B cell (primary cell): Measurements from ENCODE around the gene SOD3. TPM values are rescaled to one million over a fixed set of nuclear protein-coding genes. Genes with fewer than 3 reads are reported as not detected.

Source experiments
- ATAC-seq: fragments of 200-7000 bp; cut with Tn5 transposase; one replicate; pipeline ENCODE4 v1.10.0; 2021; ENCODE audit warnings: low read depth, mild to moderate bottlenecking, moderate number of reproducible peaks, moderate library complexity
- CTCF ChIA-PET: fragments of 350-600 bp; sonication (Branson Sonifier 250); formaldehyde crosslinking; loops from one replicate; lab custom pipeline; 2021; ENCODE audit warnings: antibody characterized with exemption, inconsistent platforms; lab: Charles Lee
- POLR2A ChIA-PET: fragments of 350-600 bp; sonication (Branson Sonifier 250); formaldehyde crosslinking; loops from one replicate; lab custom pipeline; 2021; ENCODE audit warnings: antibody characterized with exemption; lab: Charles Lee
- DNase-seq: peaks from one replicate; pipeline ENCODE4 v3.0.0; 2013
- H2AFZ ChIP-seq: 2 replicates; pipeline ENCODE4 v1.6.1; 2012; ENCODE audit warnings: mild to moderate bottlenecking, low read depth, low read length; ENCODE audit not compliant: insufficient read depth, poor library complexity, severe bottlenecking
- H3K27ac ChIP-seq, 2 donors: 1 replicate in 1 of 2; 2 replicates in 1 of 2; pipeline ENCODE4 v1.5.1; 2012 to 2013; ENCODE audit warnings: low read length in 2 of 2, mild to moderate bottlenecking in 2 of 2, moderate library complexity in 1 of 2
- H3K27me3 ChIP-seq, 4 experiments: fragments of 200-600 bp in 1 of 4; sonication (generic) in 1 of 4; replicated peaks in 1 of 4; 1 replicate in 2 of 4; 2 replicates in 2 of 4; pipeline versions ENCODE4 v1.6.1 to v1.7.0; 2013 to 2016; ENCODE audit warnings: low read length in 3 of 4, mild to moderate bottlenecking in 2 of 4, mixed read lengths in 1 of 4, moderate library complexity in 1 of 4; ENCODE audit not compliant: insufficient read depth in 4 of 4, control insufficient read depth in 3 of 4; ENCODE audit errors: control extremely low read depth in 1 of 4
- H3K36me3 ChIP-seq, 2 experiments: replicated peaks in 1 of 2; 1 replicate in 1 of 2; 2 replicates in 1 of 2; pipeline versions ENCODE4 v1.6.1 to v1.7.1; 2013; ENCODE audit warnings: low read length in 1 of 2; ENCODE audit not compliant: insufficient read depth in 2 of 2, control insufficient read depth in 1 of 2; ENCODE audit errors: control extremely low read depth in 1 of 2, extremely low read depth in 1 of 2
- H3K4me1 ChIP-seq, 2 donors: fragments of 200-600 bp in 1 of 2; sonication (generic) in 1 of 2; 1 replicate in 1 of 2; 2 replicates in 1 of 2; pipeline versions ENCODE4 v1.5.1 to v1.6.1; 2013 to 2017; ENCODE audit warnings: low read length in 2 of 2; ENCODE audit not compliant: control insufficient read depth in 2 of 2, insufficient read depth in 2 of 2
- H3K4me2 ChIP-seq: replicated peaks from 2 replicates; pipeline ENCODE3; 2012; ENCODE audit warnings: mild to moderate bottlenecking, low read depth, low read length; ENCODE audit not compliant: poor library complexity, severe bottlenecking
- H3K4me3 ChIP-seq, 5 experiments: fragments of 200-600 bp in 1 of 5; sonication (generic) in 1 of 5; 1 replicate in 3 of 5; 2 replicates in 2 of 5; pipeline versions ENCODE4 v1.5.1 to v1.7.0; 2011 to 2016; ENCODE audit warnings: low read length in 4 of 5, mild to moderate bottlenecking in 4 of 5, low read depth in 2 of 5, control low read depth in 1 of 5, moderate library complexity in 1 of 5; ENCODE audit not compliant: insufficient read depth in 1 of 5; ENCODE audit errors: control extremely low read depth in 1 of 5, extremely low read depth in 1 of 5
- H3K79me2 ChIP-seq: fragments of 200-600 bp; sonication (generic); one replicate; pipeline ENCODE4 v1.6.0; 2016; ENCODE audit warnings: low read length; ENCODE audit not compliant: control insufficient read depth, insufficient read depth
- H3K9ac ChIP-seq: fragments of 200-600 bp; sonication (generic); 2 replicates; pipeline ENCODE4 v1.6.1; 2017; ENCODE audit warnings: mild to moderate bottlenecking, low read length, moderate library complexity
- H3K9me3 ChIP-seq, 3 donors: one replicate each; pipeline versions ENCODE4 v1.6.1 to v1.7.1; 2013; ENCODE audit warnings: low read length in 2 of 3; ENCODE audit not compliant: control insufficient read depth in 2 of 3, insufficient read depth in 1 of 3; ENCODE audit errors: control extremely low read depth in 1 of 3
- H4K20me1 ChIP-seq: 2 replicates; pipeline ENCODE4 v1.6.0; 2012; ENCODE audit warnings: mild to moderate bottlenecking, low read length; ENCODE audit not compliant: insufficient read depth, control insufficient read depth, poor library complexity, severe bottlenecking
- H3K27ac Mint-ChIP-seq: one replicate; pipeline ENCODE4 v1.8.0; 2021; ENCODE audit warnings: mixed read lengths
- H3K27me3 Mint-ChIP-seq: one replicate; pipeline ENCODE4 v1.8.0; 2021; ENCODE audit warnings: mixed read lengths
- H3K4me1 Mint-ChIP-seq: one replicate; pipeline ENCODE4 v1.8.0; 2021; ENCODE audit warnings: mixed read lengths
- H3K4me3 Mint-ChIP-seq: one replicate; pipeline ENCODE4 v1.8.0; 2021; ENCODE audit warnings: mixed read lengths
- H3K9me3 Mint-ChIP-seq: one replicate; pipeline ENCODE4 v1.8.0; 2022; ENCODE audit warnings: mixed read lengths; ENCODE audit not compliant: insufficient read depth
- EZH2 ChIP-seq: IDR thresholded peaks from 2 replicates; pipeline ENCODE4 v1.6.1; 2012; ENCODE audit warnings: borderline replicate concordance, low read depth, mild to moderate bottlenecking, moderate library complexity, low read length; ENCODE audit not compliant: insufficient read depth, poor library complexity, severe bottlenecking
- WGBS: methylation state at CpG from one replicate; pipeline ENCODE4 v1.1.5; 2013; ENCODE audit warnings: missing lambda C conversion rate; ENCODE audit not compliant: insufficient coverage; 5-methylcytosine and 5-hydroxymethylcytosine counted together
- intact Hi-C: fragments of 100-400 bp; cut with micrococcal nuclease; formaldehyde crosslinking; loops from one replicate; pipeline ENCODE4 v1.10.0; 2022
- polyA plus RNA-seq: library from polyadenylated mRNA; depleted of rRNA; stranded (reverse); fragments of >200 nt; gene quantifications from 2 replicates; pipeline ENCODE4 v1.2.3, GENCODE V29; 2012
- total RNA-seq, 2 donors: library from RNA; stranded (reverse); fragments of 120-200 nt in 1 of 2; gene quantifications; 1 replicate in 1 of 2; 2 replicates in 1 of 2; pipeline versions ENCODE4 v1.2.3 to v1.2.4, GENCODE V29; 2013 to 2022
- TF ChIP-seq, protein P1 (sequence below): fragments of 200-600 bp; IDR thresholded peaks from one replicate; pipeline ENCODE4 v1.8.0; 2022; ENCODE audit warnings: antibody characterized with exemption, mild to moderate bottlenecking

Gene SOD3
- total and polyA plus RNA-seq, 2 donors (not counting 1 experiment from before 2014, with no cell fraction given): not detected

DNA sequence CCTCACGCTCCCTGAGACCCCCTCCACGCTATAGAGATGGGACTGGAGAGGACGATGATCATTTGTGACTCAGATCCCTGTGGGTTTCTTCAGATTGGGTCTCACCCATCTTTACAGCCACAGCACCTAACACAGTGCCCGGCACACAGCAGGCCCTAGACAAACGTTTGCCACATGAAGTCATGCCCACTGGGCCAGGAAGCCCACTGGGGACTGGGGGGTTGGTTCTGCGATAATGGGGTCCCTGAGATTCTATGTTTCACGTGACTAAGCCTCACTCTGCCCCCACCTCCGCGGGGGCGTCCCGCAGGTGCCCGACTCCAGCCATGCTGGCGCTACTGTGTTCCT is 3.8 kb downstream of the SOD3 start:
- Histone ChIP-seq H3K9me3 (peaks cover 0 to 6% (median 0%) of the 10 kb centered on the region in 3 donors), H3K4me3 (no peak overlapping the region), H3K36me3 (no peaks in the 10 kb centered on the region), H2AFZ (no peak overlapping the region), H3K4me2 (no peak overlapping the region), H3K9ac (no peak overlapping the region), H3K27ac (no peak overlapping the region), H3K79me2 (no peaks in the 10 kb centered on the region), H3K27me3 (peaks cover 0 to 31% (median 7%) of the 10 kb centered on the region in 4 experiments), H3K4me1 (no peaks in the 10 kb centered on the region), H4K20me1 (no peaks in the 10 kb centered on the region)
- H3K9me3 Mint-ChIP-seq: no peaks in the 10 kb centered on the region
- intact Hi-C loops: no loop called here
- H3K4me1 Mint-ChIP-seq: no peaks in the 10 kb centered on the region
- no peak for TF ChIP-seq EZH2
- TF ChIP-seq, protein P1, sequence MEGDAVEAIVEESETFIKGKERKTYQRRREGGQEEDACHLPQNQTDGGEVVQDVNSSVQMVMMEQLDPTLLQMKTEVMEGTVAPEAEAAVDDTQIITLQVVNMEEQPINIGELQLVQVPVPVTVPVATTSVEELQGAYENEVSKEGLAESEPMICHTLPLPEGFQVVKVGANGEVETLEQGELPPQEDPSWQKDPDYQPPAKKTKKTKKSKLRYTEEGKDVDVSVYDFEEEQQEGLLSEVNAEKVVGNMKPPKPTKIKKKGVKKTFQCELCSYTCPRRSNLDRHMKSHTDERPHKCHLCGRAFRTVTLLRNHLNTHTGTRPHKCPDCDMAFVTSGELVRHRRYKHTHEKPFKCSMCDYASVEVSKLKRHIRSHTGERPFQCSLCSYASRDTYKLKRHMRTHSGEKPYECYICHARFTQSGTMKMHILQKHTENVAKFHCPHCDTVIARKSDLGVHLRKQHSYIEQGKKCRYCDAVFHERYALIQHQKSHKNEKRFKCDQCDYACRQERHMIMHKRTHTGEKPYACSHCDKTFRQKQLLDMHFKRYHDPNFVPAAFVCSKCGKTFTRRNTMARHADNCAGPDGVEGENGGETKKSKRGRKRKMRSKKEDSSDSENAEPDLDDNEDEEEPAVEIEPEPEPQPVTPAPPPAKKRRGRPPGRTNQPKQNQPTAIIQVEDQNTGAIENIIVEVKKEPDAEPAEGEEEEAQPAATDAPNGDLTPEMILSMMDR: no peak
- DNase-seq (no peak), ATAC-seq (no peak)
- CTCF ChIA-PET: no interaction called here
- POLR2A ChIA-PET: no interaction called here
- peaks cover 52% of the 10 kb centered on the region for H3K27me3 Mint-ChIP-seq
- 75% methylated on average over 11 of the region's 13 CpGs for WGBS
- H3K4me3 Mint-ChIP-seq: no peak overlapping the region
- no peak overlapping the region for H3K27ac Mint-ChIP-seq

DNA sequence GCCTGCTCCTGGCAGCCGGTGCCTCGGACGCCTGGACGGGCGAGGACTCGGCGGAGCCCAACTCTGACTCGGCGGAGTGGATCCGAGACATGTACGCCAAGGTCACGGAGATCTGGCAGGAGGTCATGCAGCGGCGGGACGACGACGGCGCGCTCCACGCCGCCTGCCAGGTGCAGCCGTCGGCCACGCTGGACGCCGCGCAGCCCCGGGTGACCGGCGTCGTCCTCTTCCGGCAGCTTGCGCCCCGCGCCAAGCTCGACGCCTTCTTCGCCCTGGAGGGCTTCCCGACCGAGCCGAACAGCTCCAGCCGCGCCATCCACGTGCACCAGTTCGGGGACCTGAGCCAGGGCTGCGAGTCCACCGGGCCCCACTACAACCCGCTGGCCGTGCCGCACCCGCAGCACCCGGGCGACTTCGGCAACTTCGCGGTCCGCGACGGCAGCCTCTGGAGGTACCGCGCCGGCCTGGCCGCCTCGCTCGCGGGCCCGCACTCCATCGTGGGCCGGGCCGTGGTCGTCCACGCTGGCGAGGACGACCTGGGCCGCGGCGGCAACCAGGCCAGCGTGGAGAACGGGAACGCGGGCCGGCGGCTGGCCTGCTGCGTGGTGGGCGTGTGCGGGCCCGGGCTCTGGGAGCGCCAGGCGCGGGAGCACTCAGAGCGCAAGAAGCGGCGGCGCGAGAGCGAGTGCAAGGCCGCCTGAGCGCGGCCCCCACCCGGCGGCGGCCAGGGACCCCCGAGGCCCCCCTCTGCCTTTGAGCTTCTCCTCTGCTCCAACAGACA is 4.4 kb downstream of the SOD3 start:
- ATAC-seq: no peak
- H3K4me2 ChIP-seq: no peak overlapping the region
- H2AFZ ChIP-seq: no peak overlapping the region
- no peak for TF ChIP-seq EZH2
- TF ChIP-seq, protein P1: no peak
- no peaks in the 10 kb centered on the region for H4K20me1 ChIP-seq
- H3K9me3 ChIP-seq: peaks cover 0 to 6% (median 0%) of the 10 kb centered on the region in 3 donors
- H3K4me3 ChIP-seq: no peak overlapping the region
- H3K27ac ChIP-seq: no peak overlapping the region
- ChIA-PET POLR2A (no interaction called here), CTCF (no interaction called here)
- no peaks in the 10 kb centered on the region for H3K9me3 Mint-ChIP-seq
- no peaks in the 10 kb centered on the region for H3K4me1 Mint-ChIP-seq
- WGBS: 25% methylated on average over 103 of the region's 103 CpGs
- H3K9ac ChIP-seq: no peak overlapping the region
- H3K27ac Mint-ChIP-seq: no peak overlapping the region
- no peak overlapping the region for H3K4me3 Mint-ChIP-seq
- intact Hi-C loops: no loop called here
- peaks cover 0 to 31% (median 7%) of the 10 kb centered on the region in 4 experiments for H3K27me3 ChIP-seq
- H3K4me1 ChIP-seq: no peaks in the 10 kb centered on the region
- DNase-seq: no peak
- H3K27me3 Mint-ChIP-seq: peaks cover 54% of the 10 kb centered on the region
- H3K79me2 ChIP-seq: no peaks in the 10 kb centered on the region
- H3K36me3 ChIP-seq: no peaks in the 10 kb centered on the region
